Measurements from ENCODE around the gene ZNF211. TPM values are rescaled to one million over a fixed set of nuclear protein-coding genes. Genes with fewer than 3 reads are reported as not detected.

Gene ZNF211
- total RNA-seq, 1 experiment from 2014 or later: 17.6 TPM

GRCh38 chr19:57599761-57600383 lies 33.1 kb upstream of the ZNF211 start, which contains the start of gene ZNF530:
Gene ZNF530 (plus strand): TSS chr19:57599885. CDS start chr19:57604346, 4,461 bp downstream.
- peak within 1 kb of the TSS; percentile 81 for H3K4me3 Mint-ChIP-seq
- POLR2A ChIA-PET: interaction anchor here (1.2 kb wide), 1 partner anchor 17 kb away, joined by 3 read pairs; no protein-coding TSS in a partner anchor
- DNase-seq (ENCODE audit: low spot score) (peak; percentile 91), ATAC-seq (peak; percentile 100)
- TF ChIP-seq NFE2L1 (CRISPR knock-in tag; IDR thresholded peaks at IDR 0.05): peak; percentile 28; the same call in 1 of the 2 replicates
- 0 out of 2 replicates have a peak, but pooled peaks have one; percentile 21 for TF ChIP-seq TEAD1 (CRISPR knock-in tag; IDR thresholded peaks at IDR 0.05)
- TF ChIP-seq, protein P1, sequence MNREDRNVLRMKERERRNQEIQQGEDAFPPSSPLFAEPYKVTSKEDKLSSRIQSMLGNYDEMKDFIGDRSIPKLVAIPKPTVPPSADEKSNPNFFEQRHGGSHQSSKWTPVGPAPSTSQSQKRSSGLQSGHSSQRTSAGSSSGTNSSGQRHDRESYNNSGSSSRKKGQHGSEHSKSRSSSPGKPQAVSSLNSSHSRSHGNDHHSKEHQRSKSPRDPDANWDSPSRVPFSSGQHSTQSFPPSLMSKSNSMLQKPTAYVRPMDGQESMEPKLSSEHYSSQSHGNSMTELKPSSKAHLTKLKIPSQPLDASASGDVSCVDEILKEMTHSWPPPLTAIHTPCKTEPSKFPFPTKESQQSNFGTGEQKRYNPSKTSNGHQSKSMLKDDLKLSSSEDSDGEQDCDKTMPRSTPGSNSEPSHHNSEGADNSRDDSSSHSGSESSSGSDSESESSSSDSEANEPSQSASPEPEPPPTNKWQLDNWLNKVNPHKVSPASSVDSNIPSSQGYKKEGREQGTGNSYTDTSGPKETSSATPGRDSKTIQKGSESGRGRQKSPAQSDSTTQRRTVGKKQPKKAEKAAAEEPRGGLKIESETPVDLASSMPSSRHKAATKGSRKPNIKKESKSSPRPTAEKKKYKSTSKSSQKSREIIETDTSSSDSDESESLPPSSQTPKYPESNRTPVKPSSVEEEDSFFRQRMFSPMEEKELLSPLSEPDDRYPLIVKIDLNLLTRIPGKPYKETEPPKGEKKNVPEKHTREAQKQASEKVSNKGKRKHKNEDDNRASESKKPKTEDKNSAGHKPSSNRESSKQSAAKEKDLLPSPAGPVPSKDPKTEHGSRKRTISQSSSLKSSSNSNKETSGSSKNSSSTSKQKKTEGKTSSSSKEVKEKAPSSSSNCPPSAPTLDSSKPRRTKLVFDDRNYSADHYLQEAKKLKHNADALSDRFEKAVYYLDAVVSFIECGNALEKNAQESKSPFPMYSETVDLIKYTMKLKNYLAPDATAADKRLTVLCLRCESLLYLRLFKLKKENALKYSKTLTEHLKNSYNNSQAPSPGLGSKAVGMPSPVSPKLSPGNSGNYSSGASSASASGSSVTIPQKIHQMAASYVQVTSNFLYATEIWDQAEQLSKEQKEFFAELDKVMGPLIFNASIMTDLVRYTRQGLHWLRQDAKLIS (CRISPR knock-in tag; IDR thresholded peaks at IDR 0.05; ENCODE audit: borderline replicate concordance): no peak
- TF ChIP-seq, protein P2, sequence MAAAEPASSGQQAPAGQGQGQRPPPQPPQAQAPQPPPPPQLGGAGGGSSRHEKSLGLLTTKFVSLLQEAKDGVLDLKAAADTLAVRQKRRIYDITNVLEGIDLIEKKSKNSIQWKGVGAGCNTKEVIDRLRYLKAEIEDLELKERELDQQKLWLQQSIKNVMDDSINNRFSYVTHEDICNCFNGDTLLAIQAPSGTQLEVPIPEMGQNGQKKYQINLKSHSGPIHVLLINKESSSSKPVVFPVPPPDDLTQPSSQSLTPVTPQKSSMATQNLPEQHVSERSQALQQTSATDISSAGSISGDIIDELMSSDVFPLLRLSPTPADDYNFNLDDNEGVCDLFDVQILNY (CRISPR knock-in tag; IDR thresholded peaks at IDR 0.05): peak; percentile 72; the same call in 1 of the 2 replicates
- no peak for TF ChIP-seq GTF2I (CRISPR knock-in tag; conservative IDR thresholded peaks at IDR 0.05)
- TF ChIP-seq NFYB (CRISPR knock-in tag; conservative IDR thresholded peaks at IDR 0.05; ENCODE audit: low read depth): peak; percentile 87
- peak; percentile 72 for TF ChIP-seq GABPB1 (CRISPR knock-in tag; IDR thresholded peaks at IDR 0.05)
- TF ChIP-seq E2F1 (CRISPR knock-in tag; IDR thresholded peaks at IDR 0.05): peak; percentile 21; the same call in 1 of the 2 replicates
- 0 out of 2 replicates have a peak, but pooled peaks have one; percentile 62 for TF ChIP-seq ETV6 (CRISPR knock-in tag; IDR thresholded peaks at IDR 0.05)
- TF ChIP-seq CBFB (CRISPR knock-in tag; IDR thresholded peaks at IDR 0.05; ENCODE audit: low read depth): no peak
- TF ChIP-seq CREM (CRISPR knock-in tag; IDR thresholded peaks at IDR 0.05): peak; percentile 56; the same call in 1 of the 2 replicates
- TF ChIP-seq SP1 (CRISPR knock-in tag; conservative IDR thresholded peaks at IDR 0.05): peak; percentile 75
- peak; percentile 76; the same call in 1 of the 2 replicates for TF ChIP-seq ARID4B (CRISPR knock-in tag; IDR thresholded peaks at IDR 0.05; ENCODE audit: borderline replicate concordance)
- TF ChIP-seq MYBL2 (CRISPR knock-in tag; IDR thresholded peaks at IDR 0.05): 0 out of 2 replicates have a peak, but pooled peaks have one; percentile 19
- peaks cover 9% of the 10 kb centered on the region for H3K4me1 Mint-ChIP-seq
- CTCF ChIA-PET: interaction anchor here (1.0 to 1.4 kb wide), 4 partner anchors 14 to 82 kb away, joined by 3 to 4 read pairs (median 4); partner anchors contain the start of genes ZNF134 and ZNF551
- H3K36me3 Mint-ChIP-seq: peaks cover 11% of the 10 kb centered on the region
- H3K27ac Mint-ChIP-seq: no peak within 1 kb of the TSS
- H3K27me3 Mint-ChIP-seq (ENCODE audit: low read depth): peaks cover 7% of the 10 kb centered on the region
- peaks cover 11% of the 10 kb centered on the region for H3K9me3 Mint-ChIP-seq

Measured in WTC11 (cell line).